H1 (cell line): Measurements from ENCODE around the gene RWDD1. TPM values are rescaled to one million over a fixed set of nuclear protein-coding genes. Genes with fewer than 3 reads are reported as not detected.

ENCODE experiments used
- CTCF ChIA-PET: fragments of 300-600 bp; sonication (Branson Sonifier 250); formaldehyde crosslinking; loops from one replicate; lab custom pipeline; 2021; ENCODE audit not compliant: partially characterized antibody; lab: Charles Lee
- POLR2A ChIA-PET: fragments of 300-600 bp; sonication (Branson Sonifier 250); formaldehyde crosslinking; loops from one replicate; lab custom pipeline; 2021; ENCODE audit warnings: inconsistent platforms; ENCODE audit not compliant: partially characterized antibody; lab: Charles Lee
- DNase-seq, 2 experiments: peaks; one replicate each; pipeline versions ENCODE4 v3.0.0 to v3.0.0-alpha.2; 2010 to 2022; ENCODE audit warnings: low spot score in 2 of 2, low read depth in 1 of 2, mixed read lengths in 1 of 2
- FAIRE-seq: peaks from 2 replicates; lab custom pipeline; 2011; peaks lifted over from hg19 to GRCh38; lab: Jason Lieb, UNC
- H2AFZ ChIP-seq: 2 replicates; pipeline ENCODE4 v1.8.1; 2012; ENCODE audit warnings: low read length, inconsistent platforms
- H2AK5ac ChIP-seq: 2 replicates; pipeline ENCODE4 v1.6.1; 2013; ENCODE audit warnings: low read depth, low read length
- H2BK120ac ChIP-seq: replicated peaks from 2 replicates; pipeline ENCODE3; 2013; ENCODE audit warnings: low read depth, low read length, inconsistent platforms
- H2BK12ac ChIP-seq: 2 replicates; pipeline ENCODE4 v1.6.1; 2013; ENCODE audit warnings: low read depth, low read length
- H2BK15ac ChIP-seq: 2 replicates; pipeline ENCODE4 v1.6.1; 2013; ENCODE audit warnings: low read length
- H2BK20ac ChIP-seq: 2 replicates; pipeline ENCODE4 v1.6.1; 2013; ENCODE audit warnings: low read length
- H2BK5ac ChIP-seq: 2 replicates; pipeline ENCODE4 v1.6.1; 2013; ENCODE audit warnings: low read depth, low read length
- H3K14ac ChIP-seq: 2 replicates; pipeline ENCODE4 v1.6.1; 2013; ENCODE audit warnings: inconsistent platforms; ENCODE audit not compliant: insufficient read length
- H3K18ac ChIP-seq: 2 replicates; pipeline ENCODE4 v1.6.1; 2013; ENCODE audit warnings: low read length; ENCODE audit errors: extremely low read depth
- H3K23ac ChIP-seq: 2 replicates; pipeline ENCODE4 v1.6.1; 2013; ENCODE audit warnings: inconsistent platforms; ENCODE audit not compliant: insufficient read length
- H3K23me2 ChIP-seq: 2 replicates; pipeline ENCODE4 v1.6.1; 2013; ENCODE audit warnings: low read depth, low read length
- H3K27ac ChIP-seq: 2 replicates; pipeline ENCODE4 v1.6.1; 2011; ENCODE audit warnings: low read depth, low read length, inconsistent platforms
- H3K27me3 ChIP-seq, 4 experiments: replicated peaks in 1 of 4; 1 replicate in 1 of 4; 2 replicates in 3 of 4; pipeline versions ENCODE4 v1.6.1 to v1.8.1; 2011 to 2013; ENCODE audit warnings: low read length in 3 of 4, mild to moderate bottlenecking in 3 of 4, inconsistent platforms in 2 of 4, mixed read lengths in 2 of 4, moderate library complexity in 1 of 4; ENCODE audit not compliant: control insufficient read depth in 3 of 4, insufficient read depth in 3 of 4; ENCODE audit errors: extremely low read depth in 1 of 4
- H3K36me3 ChIP-seq, 4 experiments: 2 replicates each; pipeline versions ENCODE4 v1.6.1 to v1.8.1; 2011 to 2013; ENCODE audit warnings: mild to moderate bottlenecking in 4 of 4, low read length in 3 of 4, moderate library complexity in 2 of 4, control low read depth in 1 of 4, inconsistent platforms in 1 of 4; ENCODE audit not compliant: insufficient read depth in 4 of 4, control insufficient read depth in 2 of 4
- H3K4ac ChIP-seq: replicated peaks from 2 replicates; pipeline ENCODE3; 2013; ENCODE audit warnings: low read length, low read depth, mixed read lengths, inconsistent platforms; ENCODE audit not compliant: insufficient read length
- H3K4me1 ChIP-seq, 4 experiments: replicated peaks in 1 of 4; 1 replicate in 1 of 4; 2 replicates in 3 of 4; pipeline versions ENCODE4 v1.6.1 to v1.8.1; 2011 to 2013; ENCODE audit warnings: low read length in 3 of 4, inconsistent platforms in 2 of 4, mixed read lengths in 1 of 4; ENCODE audit not compliant: insufficient read depth in 4 of 4, control insufficient read depth in 3 of 4
- H3K4me2 ChIP-seq, 2 experiments: 2 replicates each; pipeline versions ENCODE4 v1.6.1 to v1.8.1; 2011 to 2013; ENCODE audit warnings: low read depth in 2 of 2, low read length in 2 of 2, control low read depth in 1 of 2, inconsistent platforms in 1 of 2, mild to moderate bottlenecking in 1 of 2; ENCODE audit not compliant: insufficient read depth in 1 of 2
- H3K4me3 ChIP-seq, 4 experiments: fragments of 200-600, 300-600 bp in 1 of 4; sonication (generic), shearing (Covaris generic), sonication (Bioruptor Twin) in 1 of 4; 2 replicates each; pipeline versions ENCODE4 v1.5.1 to v1.8.1; 2011 to 2016; ENCODE audit warnings: low read length in 4 of 4, low read depth in 3 of 4, control low read depth in 2 of 4, inconsistent platforms in 2 of 4, mild to moderate bottlenecking in 2 of 4, mixed read lengths in 1 of 4, moderate library complexity in 1 of 4; ENCODE audit not compliant: insufficient read depth in 2 of 4; ENCODE audit errors: extremely low read depth in 1 of 4
- H3K56ac ChIP-seq: replicated peaks from 2 replicates; pipeline ENCODE3; 2013; ENCODE audit warnings: low read depth, mild to moderate bottlenecking, mixed read lengths, low read length, inconsistent platforms; ENCODE audit not compliant: insufficient read length
- H3K79me1 ChIP-seq: 2 replicates; pipeline ENCODE4 v1.6.1; 2013; ENCODE audit warnings: low read depth, low read length, control low read depth
- H3K79me2 ChIP-seq, 2 experiments: 2 replicates each; pipeline versions ENCODE4 v1.6.1 to v1.8.1; 2012 to 2013; ENCODE audit warnings: low read length in 2 of 2, mild to moderate bottlenecking in 2 of 2, inconsistent platforms in 1 of 2; ENCODE audit not compliant: insufficient read depth in 2 of 2, control insufficient read depth in 1 of 2
- H3K9ac ChIP-seq, 4 experiments: replicated peaks in 1 of 4; 1 replicate in 1 of 4; 2 replicates in 3 of 4; pipeline versions ENCODE4 v1.6.1 to v1.8.1; 2011 to 2013; ENCODE audit warnings: low read depth in 3 of 4, low read length in 3 of 4, control low read depth in 2 of 4, mild to moderate bottlenecking in 2 of 4, moderate library complexity in 2 of 4, inconsistent platforms in 1 of 4; ENCODE audit errors: extremely low read depth in 1 of 4
- H3K9me3 ChIP-seq, 2 experiments: 2 replicates each; pipeline versions ENCODE4 v1.6.1 to v1.8.1; 2012 to 2013; ENCODE audit warnings: mild to moderate bottlenecking in 2 of 2, moderate library complexity in 2 of 2, control low read depth in 1 of 2, inconsistent platforms in 1 of 2, low read depth in 1 of 2, low read length in 1 of 2, mixed read lengths in 1 of 2; ENCODE audit not compliant: insufficient read depth in 2 of 2
- H4K20me1 ChIP-seq, 2 experiments: replicated peaks in 1 of 2; 2 replicates each; pipeline versions ENCODE3 to v1.8.1; 2011 to 2013; ENCODE audit warnings: inconsistent platforms in 2 of 2, low read length in 2 of 2, mild to moderate bottlenecking in 1 of 2; ENCODE audit not compliant: insufficient read depth in 2 of 2, control insufficient read depth in 1 of 2
- H4K5ac ChIP-seq: 2 replicates; pipeline ENCODE4 v1.6.1; 2013; ENCODE audit warnings: low read length, low read depth, mixed read lengths, inconsistent platforms; ENCODE audit not compliant: insufficient read length
- H4K8ac ChIP-seq: 2 replicates; pipeline ENCODE4 v1.8.0; 2013; ENCODE audit warnings: mild to moderate bottlenecking, moderate library complexity, low read length, inconsistent platforms; ENCODE audit not compliant: insufficient read depth; ENCODE audit errors: extremely low read depth
- H4K91ac ChIP-seq: replicated peaks from 2 replicates; pipeline ENCODE3; 2013; ENCODE audit warnings: low read length, mixed read lengths, inconsistent platforms; ENCODE audit not compliant: insufficient read length
- BRCA1 ChIP-seq: IDR thresholded peaks from 2 replicates; pipeline ENCODE4 v1.6.1; 2012; ENCODE audit warnings: low read depth, low read length, improper control_type of control experiment
- CHD2 ChIP-seq: IDR thresholded peaks from 2 replicates; pipeline ENCODE4 v1.6.1; 2012; ENCODE audit warnings: low read length, improper control_type of control experiment
- EP300 ChIP-seq, 2 experiments: IDR thresholded peaks; 1 replicate in 1 of 2; 2 replicates in 1 of 2; pipeline ENCODE4 v1.6.1; 2011 to 2012; ENCODE audit warnings: low read depth in 2 of 2, low read length in 2 of 2, mild to moderate bottlenecking in 2 of 2, borderline replicate concordance in 1 of 2, inconsistent platforms in 1 of 2, moderate library complexity in 1 of 2
- NANOG ChIP-seq: IDR thresholded peaks from 2 replicates; pipeline ENCODE4 v1.6.1; 2011; ENCODE audit warnings: low read length, low read depth, mild to moderate bottlenecking, inconsistent platforms; ENCODE audit not compliant: insufficient read depth, poor library complexity, severe bottlenecking
- POLR2A ChIP-seq, 2 experiments: IDR thresholded peaks; 1 replicate in 1 of 2; 2 replicates in 1 of 2; pipeline ENCODE4 v1.6.1; 2011; ENCODE audit warnings: low read depth in 2 of 2, low read length in 2 of 2, mild to moderate bottlenecking in 2 of 2; ENCODE audit errors: control extremely low read depth in 1 of 2
- RBBP5 ChIP-seq: IDR thresholded peaks from 2 replicates; pipeline ENCODE4 v1.7.1; 2012; ENCODE audit warnings: low read depth, mild to moderate bottlenecking, inconsistent platforms, low read length, moderate library complexity, borderline replicate concordance
- RFX5 ChIP-seq: IDR thresholded peaks from 2 replicates; pipeline ENCODE4 v1.6.1; 2011; ENCODE audit warnings: low read depth, low read length, improper control_type of control experiment, borderline replicate concordance
- RXRA ChIP-seq: IDR thresholded peaks from 2 replicates; pipeline ENCODE4 v1.6.1; 2011; ENCODE audit warnings: low read depth, mild to moderate bottlenecking, low read length, moderate library complexity; ENCODE audit not compliant: insufficient read depth
- TEAD4 ChIP-seq: IDR thresholded peaks from 2 replicates; pipeline ENCODE4 v1.6.1; 2012; ENCODE audit warnings: low read depth, low read length, inconsistent platforms, mixed read lengths
- YY1 ChIP-seq: IDR thresholded peaks from 2 replicates; pipeline ENCODE4 v1.6.1; 2011; ENCODE audit warnings: low read depth, mild to moderate bottlenecking, low read length
- WGBS, 2 experiments: shearing (Covaris generic) in 1 of 2; methylation state at CpG; one replicate each; pipeline versions ENCODE4 v1.1.6 to v1.1.7; 2013 to 2015; ENCODE audit warnings: low lambda C conversion rate in 2 of 2, mixed read lengths in 2 of 2, inconsistent platforms in 1 of 2, low coverage in 1 of 2, missing lambda C conversion rate in 1 of 2; ENCODE audit not compliant: insufficient replicate concordance in 2 of 2, insufficient coverage in 1 of 2, insufficient read length in 1 of 2; ENCODE audit errors: extremely low coverage in 1 of 2, missing lambda C conversion rate in 1 of 2; 5-methylcytosine and 5-hydroxymethylcytosine counted together
- polyA plus RNA-seq, 7 experiments: library from polyadenylated mRNA; depleted of rRNA in 3 of 7; stranded (reverse) in 5 of 7; unstranded in 2 of 7; fragments of >200 nt in 5 of 7; fragments of 200-250 nt in 2 of 7; gene quantifications; 1 replicate in 5 of 7; 2 replicates in 1 of 7; 4 replicates in 1 of 7; pipeline versions ENCODE4 v1.2.1 to v1.2.3, GENCODE V29; 2011 to 2013; ENCODE audit warnings: missing spikeins in 2 of 7, mixed read lengths in 2 of 7
- total RNA-seq: library from RNA; stranded (reverse); fragmentation: NEBNext Ultra II Directional; extraction: Animal tissue kit (Norgen Biotek cat#: 25700); gene quantifications from 2 replicates; pipeline ENCODE4 v1.2.1, GENCODE V29; 2021

Gene RWDD1
- total and polyA plus RNA-seq, 2 of the 8 experiments (the other 6 are each of a cell fraction or from before 2014, with no cell fraction given) = 19.5 to 35.2 TPM

DNA sequence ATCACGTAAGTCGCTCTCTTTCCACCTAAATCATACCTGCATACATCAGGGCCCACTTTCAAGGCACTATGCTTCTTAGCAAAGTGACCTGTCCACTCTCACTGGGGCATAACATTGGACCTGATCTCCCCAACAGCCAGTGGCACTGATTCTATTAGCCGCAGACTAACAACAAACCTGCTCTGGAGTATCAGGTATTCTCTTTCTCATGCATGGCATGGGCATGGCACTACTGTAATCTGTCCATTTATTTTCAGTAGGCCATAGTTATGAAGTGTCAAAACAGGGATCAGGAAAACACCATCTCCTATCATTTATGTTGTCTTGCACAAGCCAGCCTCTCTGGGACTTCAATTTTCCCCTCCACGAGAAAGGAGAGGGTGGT, 9.3 kb upstream of the RWDD1 start:
- no peak for FAIRE-seq

More for the DNA sequence above, 9.3 kb upstream of the RWDD1 start:
- no peak overlapping the region for H4K8ac ChIP-seq
- no peak overlapping the region for H2AFZ ChIP-seq
- H3K23me2 ChIP-seq = no peaks in the 10 kb centered on the region
- H3K4me2 ChIP-seq = no peak overlapping the region
- ChIA-PET POLR2A (no interaction called here), CTCF (interaction anchor here (0.7 to 6.7 kb wide), 20 partner anchors 8 to 292 kb away, joined by 3 to 59 read pairs (median 7); partner anchors contain the start of genes CALHM4, CALHM5, RWDD1 and TRAPPC3L)
- no peak overlapping the region for H3K4ac ChIP-seq
- H3K9ac ChIP-seq = no peak overlapping the region
- H3K79me2 ChIP-seq = no peaks in the 10 kb centered on the region
- H2BK12ac ChIP-seq = no peak overlapping the region
- TF ChIP-seq BRCA1 (no peak), RBBP5 (no peak), NANOG (no peak), EP300 (IDR thresholded peaks at IDR 0.05; ENCODE audit: borderline replicate concordance in 1 of 2, low read depth in 2 of 2, low read length in 2 of 2) (no peak), RXRA (no peak), RFX5 (no peak), TEAD4 (no peak), POLR2A (IDR thresholded peaks at IDR 0.05; ENCODE audit: control extremely low read depth in 1 of 2, low read depth in 2 of 2, low read length in 2 of 2) (no peak), CHD2 (no peak), YY1 (no peak)
- H2BK20ac ChIP-seq = no peak overlapping the region
- H4K5ac ChIP-seq = no peak overlapping the region
- H3K9me3 ChIP-seq = no peaks in the 10 kb centered on the region
- no peak overlapping the region for H3K18ac ChIP-seq
- no peaks in the 10 kb centered on the region for H3K27me3 ChIP-seq
- no peak overlapping the region for H3K23ac ChIP-seq
- H3K27ac ChIP-seq = no peak overlapping the region
- no peaks in the 10 kb centered on the region for H3K79me1 ChIP-seq
- no peak overlapping the region for H3K4me3 ChIP-seq
- H4K91ac ChIP-seq = no peak overlapping the region
- no peaks in the 10 kb centered on the region for H3K36me3 ChIP-seq
- H4K20me1 ChIP-seq = no peaks in the 10 kb centered on the region
- 94% methylated on average over 4 of the region's 4 CpGs; no CpG with 5 or more reads in 1 of the 2 experiments for WGBS, 2 experiments
- H2BK120ac ChIP-seq = no peak overlapping the region
- DNase-seq = no peak
- H2BK5ac ChIP-seq = no peak overlapping the region
- no peak overlapping the region for H2BK15ac ChIP-seq
- no peak overlapping the region for H3K14ac ChIP-seq
- no peak overlapping the region for H2AK5ac ChIP-seq
- no peak overlapping the region for H3K56ac ChIP-seq
- no peaks in the 10 kb centered on the region for H3K4me1 ChIP-seq
